Measurements from ENCODE around the gene GPHN. TPM values are rescaled to one million over a fixed set of nuclear protein-coding genes. Genes with fewer than 3 reads are reported as not detected.

Gene GPHN
- total RNA-seq, 1 donor from 2014 or later, result 24.4 TPM

DNA sequence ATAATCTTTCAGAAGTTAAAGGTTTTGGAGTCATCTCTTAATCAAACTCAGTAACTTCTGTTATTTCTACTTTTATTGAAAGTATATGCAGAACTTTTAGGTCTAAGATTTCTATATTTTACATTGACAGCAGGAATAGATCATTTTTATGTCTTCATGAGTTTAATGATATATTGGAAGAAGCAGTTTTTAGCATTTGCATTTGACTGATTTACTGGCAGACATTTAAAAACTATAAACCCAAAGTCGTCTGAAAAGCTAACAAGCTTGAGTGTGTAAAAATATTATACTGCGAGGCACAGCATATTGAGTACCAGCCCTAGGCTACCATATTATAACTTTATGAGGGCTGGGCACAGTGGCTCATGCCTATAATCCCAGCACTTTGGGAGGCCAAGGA lies 467.3 kb downstream of the GPHN start:
- intact Hi-C loops (cut with DNase I), result no loop called here
- DNase-seq (ENCODE audit: low spot score), result no peak
- no peak for ATAC-seq

DNA sequence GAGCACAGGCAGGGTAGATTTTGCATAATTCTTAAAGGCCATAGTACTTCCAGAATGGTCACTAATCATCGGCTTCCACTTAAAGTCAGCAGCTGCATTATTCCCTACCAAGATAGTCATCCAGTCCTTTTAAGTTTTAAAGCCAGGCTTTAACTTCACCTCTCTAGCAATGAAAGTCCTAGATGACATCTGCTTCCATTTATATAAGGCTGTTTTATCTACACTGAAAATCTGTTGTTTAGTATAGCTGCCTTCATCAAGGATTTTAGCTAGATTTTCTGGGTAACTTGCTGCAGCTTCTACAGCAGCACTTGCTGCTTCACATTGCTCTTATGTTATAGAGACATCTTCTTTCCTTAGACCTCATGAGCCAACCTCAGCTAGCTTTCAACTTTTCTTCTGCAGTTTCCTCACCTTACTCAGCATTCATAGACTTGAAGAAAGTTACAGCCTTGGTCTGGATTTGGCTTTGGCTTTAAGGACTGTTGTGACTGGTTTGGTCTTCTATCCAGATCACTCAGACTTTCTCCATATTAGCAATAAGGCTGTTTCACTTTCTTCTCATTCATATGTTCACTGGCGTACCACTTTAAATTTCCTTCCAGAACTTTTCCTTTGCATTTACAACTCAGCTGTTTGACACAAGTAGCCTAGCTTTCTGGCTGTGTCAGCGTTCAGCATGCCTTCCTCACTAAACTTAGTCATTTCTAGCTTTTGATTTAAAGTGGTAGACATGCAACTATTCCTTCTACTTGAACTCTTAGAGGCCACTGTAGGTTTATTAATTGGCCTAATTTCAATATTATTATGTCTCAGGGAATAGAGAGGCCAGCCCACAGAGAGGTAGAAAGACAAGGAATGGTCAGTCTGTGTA lies 471.4 kb downstream of the GPHN start:
- ATAC-seq, result no peak
- DNase-seq (ENCODE audit: low spot score), result no peak
- intact Hi-C loops (cut with DNase I), result no loop called here

DNA sequence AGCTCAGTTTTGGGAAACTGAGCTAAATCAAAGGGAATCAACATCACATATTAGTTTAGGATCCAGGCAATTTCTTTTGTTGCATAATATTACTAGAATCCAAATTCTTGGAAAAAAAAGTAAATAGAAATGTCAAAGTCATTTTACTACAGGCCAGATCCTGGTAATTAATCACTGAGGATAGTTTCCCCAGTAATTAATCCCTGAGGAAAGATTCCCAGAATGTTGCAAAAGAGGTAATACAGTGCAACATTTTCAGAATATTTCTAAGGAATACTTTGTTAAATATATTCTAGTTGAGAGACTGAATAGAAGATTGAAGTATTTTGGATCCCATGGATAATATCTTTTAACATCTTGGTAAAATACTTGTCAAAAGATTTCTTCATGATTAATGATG lies 474.3 kb downstream of the GPHN start:
- DNase-seq (ENCODE audit: low spot score) (no peak), ATAC-seq (peak; percentile 76)
- intact Hi-C loops (cut with DNase I), result no loop called here

DNA sequence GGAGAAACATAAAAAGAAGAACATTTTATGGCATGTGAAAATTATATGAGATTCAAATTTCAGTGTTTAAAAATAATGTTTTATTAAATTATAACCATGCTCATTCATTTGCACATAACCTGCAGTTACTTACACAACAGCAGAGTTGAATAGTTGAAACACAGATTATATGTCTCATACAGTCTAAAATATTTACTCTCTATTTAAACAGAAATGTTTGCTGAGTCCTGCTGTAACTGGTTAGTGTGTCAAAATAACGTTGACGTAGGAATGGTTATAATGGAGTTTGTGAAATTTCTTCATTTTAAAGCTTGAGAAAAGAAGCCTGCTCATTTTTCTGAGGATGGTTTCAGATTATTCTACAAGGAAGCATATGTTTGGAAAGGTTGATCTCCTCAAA lies 484.8 kb downstream of the GPHN start:
- DNase-seq (ENCODE audit: low spot score), result no peak
- ATAC-seq, result no peak
- intact Hi-C loops (cut with DNase I), result no loop called here

DNA sequence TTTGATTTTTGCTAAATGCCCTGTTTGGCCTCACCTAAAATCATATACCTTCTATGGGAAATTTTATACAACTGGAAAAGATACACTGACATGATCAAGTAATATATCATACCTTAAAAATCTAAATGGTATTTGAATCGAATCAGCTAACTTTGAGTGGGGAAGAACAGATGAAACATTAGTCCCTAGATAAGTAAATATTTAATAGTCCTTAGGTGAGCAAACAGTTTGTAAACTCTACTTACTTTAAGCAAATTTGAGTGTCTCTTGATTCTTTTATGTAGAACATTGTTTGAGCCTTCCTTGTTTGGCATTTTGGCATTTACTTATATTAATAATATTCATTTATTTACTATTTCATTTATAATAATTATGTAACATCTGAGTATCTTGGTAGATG lies 485.6 kb downstream of the GPHN start:
- ATAC-seq (no peak), DNase-seq (ENCODE audit: low spot score) (no peak)
- intact Hi-C loops (cut with DNase I), result no loop called here

DNA sequence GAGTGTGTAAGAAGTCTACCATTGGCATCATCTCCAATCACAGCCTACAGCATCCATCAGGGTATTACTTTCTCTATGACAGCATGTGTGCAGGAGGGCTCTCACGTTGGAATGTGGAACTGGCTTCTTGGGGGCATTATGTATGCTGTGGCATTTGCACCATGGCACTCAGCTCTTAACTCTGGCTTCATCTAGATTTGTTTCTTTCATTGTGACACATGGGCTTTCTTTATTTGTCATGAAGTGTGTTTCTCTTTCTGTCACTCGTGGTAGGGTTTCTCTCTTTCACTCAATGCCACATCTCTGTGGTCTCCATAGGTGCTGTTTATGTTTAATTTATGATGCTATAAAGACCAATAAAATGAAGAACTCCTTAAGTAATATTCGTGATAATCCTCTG lies 490.1 kb downstream of the GPHN start:
- DNase-seq (ENCODE audit: low spot score) (no peak), ATAC-seq (no peak)
- intact Hi-C loops (cut with DNase I), result no loop called here

DNA sequence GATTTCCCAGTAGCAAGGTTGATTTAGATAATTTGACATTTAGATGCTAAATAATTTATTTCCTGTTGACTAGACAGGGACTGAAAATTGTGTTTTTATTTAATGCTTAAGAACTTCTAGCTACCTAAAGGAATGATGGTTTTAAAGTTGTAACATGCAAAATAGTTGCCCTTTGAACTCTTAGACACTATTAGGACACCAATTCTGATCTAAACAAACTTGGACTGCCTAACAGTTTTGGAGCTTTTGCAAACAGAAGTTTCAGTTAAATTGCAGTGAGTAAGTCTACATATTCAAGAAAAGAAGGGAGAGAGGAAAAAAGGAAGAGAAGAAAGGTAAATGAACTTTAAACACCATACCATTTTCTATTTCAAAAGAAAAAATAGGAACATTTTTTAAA lies 492.0 kb downstream of the GPHN start:
- intact Hi-C loops (cut with DNase I), result no loop called here
- ATAC-seq (no peak), DNase-seq (ENCODE audit: low spot score) (no peak)

DNA sequence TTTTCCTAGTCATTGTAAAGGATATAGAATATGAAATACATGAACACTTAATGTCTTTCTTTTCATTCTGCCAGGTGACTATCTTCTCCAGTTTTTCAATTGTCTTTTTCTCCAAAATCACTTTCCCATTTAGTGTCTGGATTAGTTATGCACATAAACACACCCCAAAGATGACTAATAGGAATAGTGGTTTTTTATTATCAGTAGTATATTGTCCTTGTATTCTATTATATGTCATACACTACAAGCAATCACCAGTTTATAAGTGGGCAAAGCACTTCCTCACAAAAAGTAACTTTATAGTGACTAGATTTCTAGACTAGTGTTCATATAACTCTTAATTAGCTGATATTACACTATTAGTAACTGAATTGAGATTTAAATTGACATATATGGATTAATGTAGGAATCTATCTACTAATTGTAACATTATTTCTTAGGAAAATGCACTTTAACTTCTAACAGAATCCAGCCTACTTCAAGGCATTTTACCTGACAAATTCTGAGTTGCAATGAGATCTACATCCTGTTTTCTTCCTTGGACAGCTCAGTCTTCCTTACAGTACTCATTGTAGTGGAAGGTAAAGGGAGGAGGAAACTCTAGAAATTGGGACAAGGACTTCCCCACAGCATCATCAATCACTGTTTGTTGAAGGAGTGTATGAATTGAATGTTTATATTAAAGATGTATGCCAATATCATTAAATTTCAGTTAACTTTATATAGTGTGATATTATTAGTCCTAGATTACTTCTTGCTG lies 495.2 kb downstream of the GPHN start:
- ATAC-seq, result no peak
- DNase-seq (ENCODE audit: low spot score), result no peak
- intact Hi-C loops (cut with DNase I), result no loop called here

DNA sequence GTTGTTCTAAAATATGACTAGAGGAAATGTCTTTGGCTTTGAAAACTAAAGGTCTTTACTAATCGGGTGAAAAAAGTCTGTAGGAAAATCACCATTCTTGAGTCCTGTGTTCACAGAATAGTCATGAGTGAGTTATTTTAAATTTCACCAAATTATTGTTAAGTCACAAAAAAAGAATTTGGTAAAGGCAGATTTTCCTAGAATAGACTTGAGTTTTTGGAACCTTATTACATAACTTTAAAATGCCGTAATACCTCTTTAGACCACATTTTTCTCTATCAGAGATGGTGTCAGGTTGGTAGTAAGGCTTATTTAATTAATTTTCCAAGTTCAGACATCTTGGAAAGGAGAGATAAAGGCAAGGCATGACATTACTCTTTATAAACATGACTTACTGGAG lies 496.6 kb downstream of the GPHN start:
- intact Hi-C loops (cut with DNase I), result no loop called here
- ATAC-seq (no peak), DNase-seq (ENCODE audit: low spot score) (no peak)

DNA sequence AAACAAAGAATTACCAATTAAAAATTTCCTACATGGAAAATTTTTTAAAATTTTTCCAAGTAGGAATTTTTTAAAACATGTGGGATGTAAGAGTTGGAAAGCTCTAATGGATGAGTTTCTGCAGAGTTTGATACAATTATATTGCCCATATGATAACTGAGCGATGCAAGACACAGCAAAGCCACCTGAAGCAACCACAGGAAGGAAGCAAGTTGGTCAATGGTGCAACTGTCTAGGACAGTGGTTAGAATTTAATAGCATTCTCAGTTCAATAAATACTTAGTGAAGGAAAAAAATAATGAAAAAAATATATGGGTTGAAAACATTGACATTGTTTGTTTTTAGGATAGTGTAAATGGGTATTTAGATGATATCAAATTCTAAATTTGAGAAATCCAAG lies 502.7 kb downstream of the GPHN start:
- ATAC-seq, result no peak
- intact Hi-C loops (cut with DNase I), result no loop called here
- no peak for DNase-seq (ENCODE audit: low spot score)

DNA sequence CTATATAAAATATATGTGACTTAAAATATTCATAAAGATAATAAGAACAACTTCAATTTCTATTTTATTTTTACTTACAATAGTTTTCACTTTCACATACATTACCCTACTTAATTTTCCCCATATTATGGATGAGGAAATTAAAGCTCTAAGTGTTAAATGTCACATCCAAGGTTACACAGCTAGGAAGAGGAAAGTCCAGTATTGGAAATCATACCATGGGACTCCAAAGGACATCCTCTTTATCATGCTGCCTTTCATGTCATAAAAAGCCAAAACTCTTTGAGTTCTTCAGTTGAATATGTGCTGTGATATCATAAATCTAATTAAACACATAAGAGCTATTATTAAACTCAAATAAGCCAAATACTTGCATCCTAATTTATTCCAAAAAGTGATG lies 508.9 kb downstream of the GPHN start:
- no peak for ATAC-seq
- intact Hi-C loops (cut with DNase I), result no loop called here
- no peak for DNase-seq (ENCODE audit: low spot score)

DNA sequence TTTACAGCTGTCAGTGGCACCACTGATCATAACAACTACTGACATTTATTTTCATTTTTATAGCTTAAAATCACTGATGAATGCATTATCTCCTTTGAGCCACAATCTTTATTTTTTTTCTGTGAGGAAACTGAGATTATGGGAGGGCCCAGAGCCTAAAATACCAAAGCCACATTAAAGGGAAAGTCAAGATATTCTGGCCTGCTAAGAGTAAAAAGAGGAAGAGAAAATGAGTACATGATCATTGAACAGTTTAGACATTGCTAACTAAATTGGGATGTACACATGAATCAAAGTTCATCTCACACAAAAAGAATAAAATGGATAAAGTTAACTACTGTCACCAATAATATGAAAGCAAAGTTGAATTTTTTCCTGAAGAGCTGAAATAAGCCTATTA lies 510.8 kb downstream of the GPHN start:
- no peak for DNase-seq (ENCODE audit: low spot score)
- ATAC-seq, result no peak
- intact Hi-C loops (cut with DNase I), result no loop called here

DNA sequence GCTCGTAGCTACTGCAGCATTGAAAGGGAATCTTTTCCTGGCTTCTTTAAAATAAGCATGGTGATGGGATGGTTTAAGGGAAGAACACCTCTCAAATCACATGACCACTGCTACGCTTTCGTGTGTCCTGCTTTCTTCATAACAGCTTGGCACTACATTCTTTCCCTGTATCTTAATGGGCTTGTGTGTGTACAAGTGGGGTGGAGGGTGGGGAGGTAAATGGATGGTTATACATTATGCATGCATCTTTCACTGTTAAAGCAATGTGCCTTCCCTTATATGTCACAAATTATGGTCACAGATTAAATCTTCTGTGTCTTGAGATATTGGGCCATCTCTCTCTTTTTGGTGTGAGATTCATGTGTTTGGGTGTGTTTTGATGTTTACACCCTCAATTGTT lies 511.8 kb downstream of the GPHN start:
- ATAC-seq, result no peak
- intact Hi-C loops (cut with DNase I), result no loop called here
- no peak for DNase-seq (ENCODE audit: low spot score)

DNA sequence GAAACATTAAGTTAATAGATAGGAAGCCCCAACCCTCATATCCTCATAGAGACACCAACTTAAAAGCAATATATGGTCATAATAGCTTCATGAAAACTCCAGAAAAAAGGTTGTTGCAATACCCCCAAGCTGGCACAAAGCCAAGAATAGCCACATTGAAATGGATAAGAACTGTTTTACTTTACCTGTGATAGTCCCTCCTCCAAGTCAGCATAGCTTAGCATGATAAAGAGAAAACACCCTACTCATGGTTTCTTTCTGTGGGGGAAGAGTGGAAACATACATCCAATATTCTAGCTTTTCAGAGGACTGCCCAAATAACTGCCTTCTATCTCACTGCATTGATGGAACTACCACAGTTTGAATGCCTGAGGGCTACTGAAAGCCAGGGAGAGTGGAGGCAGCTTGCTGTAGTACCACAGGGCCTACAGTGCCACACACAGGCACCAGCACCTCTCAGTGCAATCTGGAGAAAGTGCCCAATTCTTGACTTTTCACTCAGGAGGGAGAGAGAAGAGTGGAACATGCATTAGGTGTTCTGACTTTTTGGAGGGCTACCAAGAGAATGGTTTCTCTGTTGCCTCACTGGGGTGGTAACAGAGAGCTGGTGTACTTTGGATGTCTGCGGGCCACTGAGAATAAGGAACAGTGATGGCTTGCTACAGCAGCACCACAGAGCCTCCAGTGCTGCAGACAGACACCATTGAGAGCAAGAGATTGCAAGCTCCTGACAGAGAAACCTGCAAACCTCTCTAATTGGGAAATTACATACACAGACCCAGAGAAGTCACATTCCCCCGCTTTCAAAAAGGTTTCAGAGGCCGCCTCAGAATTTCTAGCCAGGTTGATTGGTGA lies 524.2 kb downstream of the GPHN start:
- DNase-seq (ENCODE audit: low spot score) (no peak), ATAC-seq (no peak)
- intact Hi-C loops (cut with DNase I), result no loop called here

DNA sequence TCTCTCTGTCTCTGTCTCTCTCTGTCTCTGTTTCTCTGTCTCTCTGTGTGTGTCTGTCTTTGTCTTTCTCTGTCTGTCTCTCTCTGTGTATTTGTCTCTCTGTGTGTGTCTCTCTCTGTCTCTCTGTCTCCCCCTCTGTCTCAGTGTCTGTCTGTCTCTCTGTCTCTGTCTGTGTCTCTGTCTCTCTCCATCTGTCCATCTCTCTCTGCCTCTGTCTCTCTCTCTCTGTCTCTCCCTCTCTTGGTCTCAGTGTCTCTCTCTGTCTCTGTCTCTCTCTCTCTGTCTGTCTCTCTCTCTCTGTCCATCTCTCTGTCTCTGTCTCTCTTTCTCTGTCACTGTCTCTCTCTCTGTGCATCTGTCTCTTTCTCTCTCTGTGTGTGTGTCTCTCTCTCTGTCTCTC lies 537.5 kb downstream of the GPHN start:
- intact Hi-C loops (cut with DNase I), result no loop called here
- DNase-seq (ENCODE audit: low spot score) (no peak), ATAC-seq (no peak)

DNA sequence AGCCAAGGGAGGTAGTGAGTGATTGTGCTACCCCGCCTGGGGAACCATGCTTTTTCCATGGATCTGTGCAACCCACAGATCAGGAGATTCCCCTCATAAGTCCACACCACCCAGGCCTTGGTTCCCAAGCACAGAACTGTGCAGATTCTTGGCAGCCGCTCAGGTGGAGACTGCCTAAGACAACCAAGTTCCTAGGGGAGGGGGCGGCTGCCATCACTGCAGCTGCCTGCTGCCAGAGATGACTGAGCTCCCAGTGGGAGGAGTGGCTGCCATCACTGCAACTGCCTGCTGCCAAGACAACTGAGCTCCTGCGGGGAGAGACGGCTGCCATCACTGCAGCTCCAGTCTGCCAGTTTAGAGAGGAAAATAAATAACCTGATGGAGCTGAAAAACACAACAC lies 542.9 kb downstream of the GPHN start:
- ATAC-seq, result no peak
- intact Hi-C loops (cut with DNase I), result no loop called here
- DNase-seq (ENCODE audit: low spot score), result no peak

DNA sequence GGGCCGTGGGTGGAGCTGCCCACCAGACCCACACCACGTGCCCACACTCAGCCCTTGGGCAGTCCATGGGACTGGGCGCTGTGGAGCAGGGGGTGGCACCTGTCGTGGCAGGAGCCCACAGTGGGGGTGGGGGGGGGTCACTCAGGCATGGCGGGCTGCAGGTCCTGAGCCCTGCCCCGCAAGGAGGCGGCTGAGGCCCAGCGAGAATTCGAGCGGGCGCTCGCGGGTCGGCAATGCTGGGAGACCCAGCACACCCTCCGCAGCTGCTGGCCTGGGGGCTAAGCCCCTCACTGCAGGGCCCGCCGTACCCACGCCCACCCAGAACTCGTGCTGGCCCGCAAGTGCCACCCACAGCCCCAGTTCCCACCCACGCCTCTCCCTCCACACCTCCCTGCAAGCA lies 548.7 kb downstream of the GPHN start:
- no peak for ATAC-seq
- intact Hi-C loops (cut with DNase I), result no loop called here

DNA sequence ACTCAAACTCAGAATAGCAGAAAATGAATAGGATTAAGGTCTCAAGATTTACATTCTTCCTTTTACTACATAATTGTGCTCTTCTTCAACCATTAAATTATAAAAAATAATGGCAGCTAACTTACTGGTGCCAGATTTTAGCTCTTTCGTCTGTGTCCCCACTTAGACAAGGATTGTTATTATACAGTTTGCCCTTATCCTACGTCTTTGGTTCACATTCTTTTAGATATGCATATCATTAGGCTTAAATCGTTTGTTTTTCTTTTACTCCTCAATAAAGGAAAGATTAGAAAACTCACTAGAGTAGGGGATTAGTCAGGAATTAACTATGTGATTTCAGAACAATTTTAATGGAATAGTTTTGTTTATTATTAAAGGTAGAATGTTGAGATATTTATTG lies 551.6 kb downstream of the GPHN start:
- intact Hi-C loops (cut with DNase I), result no loop called here
- no peak for DNase-seq (ENCODE audit: low spot score)
- ATAC-seq, result no peak

More for the DNA sequence above, 548.7 kb downstream of the GPHN start:
- no peak for DNase-seq (ENCODE audit: low spot score)

DNA sequence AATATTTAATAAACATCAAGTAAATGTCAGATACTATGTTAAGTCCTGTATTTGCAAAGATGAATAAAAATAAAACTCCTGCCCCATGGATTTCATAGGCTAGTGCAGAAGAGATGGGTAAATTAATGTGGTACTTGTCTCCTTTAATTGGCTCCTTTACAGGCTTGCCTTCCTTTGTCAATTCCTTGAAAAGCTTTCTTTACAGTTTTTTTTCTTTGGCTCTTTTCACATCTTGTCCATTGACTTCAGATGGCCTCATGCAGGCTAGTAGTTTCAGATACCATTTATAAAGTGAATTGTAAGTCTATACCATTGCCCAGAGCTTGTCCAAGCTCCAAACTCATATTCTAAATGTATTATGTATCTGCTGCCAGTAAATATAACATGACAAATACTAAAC lies 552.6 kb downstream of the GPHN start:
- DNase-seq (ENCODE audit: low spot score), result no peak
- no peak for ATAC-seq
- intact Hi-C loops (cut with DNase I), result no loop called here

Measured in sciatic nerve (tissue), 2 donors.